ENCODE measurements around the gene EIF4EBP2.

- TF ChIP-seq POLR2A (IDR thresholded peaks at IDR 0.05), result no peak
- TF ChIP-seq, protein P1, sequence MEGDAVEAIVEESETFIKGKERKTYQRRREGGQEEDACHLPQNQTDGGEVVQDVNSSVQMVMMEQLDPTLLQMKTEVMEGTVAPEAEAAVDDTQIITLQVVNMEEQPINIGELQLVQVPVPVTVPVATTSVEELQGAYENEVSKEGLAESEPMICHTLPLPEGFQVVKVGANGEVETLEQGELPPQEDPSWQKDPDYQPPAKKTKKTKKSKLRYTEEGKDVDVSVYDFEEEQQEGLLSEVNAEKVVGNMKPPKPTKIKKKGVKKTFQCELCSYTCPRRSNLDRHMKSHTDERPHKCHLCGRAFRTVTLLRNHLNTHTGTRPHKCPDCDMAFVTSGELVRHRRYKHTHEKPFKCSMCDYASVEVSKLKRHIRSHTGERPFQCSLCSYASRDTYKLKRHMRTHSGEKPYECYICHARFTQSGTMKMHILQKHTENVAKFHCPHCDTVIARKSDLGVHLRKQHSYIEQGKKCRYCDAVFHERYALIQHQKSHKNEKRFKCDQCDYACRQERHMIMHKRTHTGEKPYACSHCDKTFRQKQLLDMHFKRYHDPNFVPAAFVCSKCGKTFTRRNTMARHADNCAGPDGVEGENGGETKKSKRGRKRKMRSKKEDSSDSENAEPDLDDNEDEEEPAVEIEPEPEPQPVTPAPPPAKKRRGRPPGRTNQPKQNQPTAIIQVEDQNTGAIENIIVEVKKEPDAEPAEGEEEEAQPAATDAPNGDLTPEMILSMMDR (IDR thresholded peaks at IDR 0.05), result no peak
Observed at GRCh38 chr10:70465832-70466231, 61.9 kb downstream of the EIF4EBP2 start.
